Astrocyte (in vitro differentiated cells and primary cell): Measurements from ENCODE around the gene CIDEA. TPM values are rescaled to one million over a fixed set of nuclear protein-coding genes. Genes with fewer than 3 reads are reported as not detected.
"Not testable (repeated sequence)": the region's sequence is repeated elsewhere in the genome, so short reads cannot be mapped to it uniquely, and the experiment has no call there.

Experiments
- DNase-seq: peaks from one replicate; pipeline ENCODE4 v3.0.0-alpha.2; 2010; ENCODE audit warnings: low read depth
- FAIRE-seq: peaks from 2 replicates; lab custom pipeline; 2011; peaks lifted over from hg19 to GRCh38; lab: Jason Lieb, UNC
- H2AFZ ChIP-seq: 2 replicates; pipeline ENCODE4 v1.6.0; 2012; ENCODE audit warnings: low read depth, low read length, inconsistent platforms
- H3K27ac ChIP-seq: 2 replicates; pipeline ENCODE4 v1.5.1; 2011; ENCODE audit warnings: low read depth, low read length, inconsistent platforms
- H3K27me3 ChIP-seq: 2 replicates; pipeline ENCODE4 v1.6.0; 2011; ENCODE audit warnings: low read length, inconsistent platforms; ENCODE audit not compliant: insufficient read depth
- H3K36me3 ChIP-seq: 2 replicates; pipeline ENCODE4 v1.5.1; 2011; ENCODE audit warnings: low read length, inconsistent platforms; ENCODE audit not compliant: insufficient read depth
- H3K4me1 ChIP-seq: 2 replicates; pipeline ENCODE4 v1.5.1; 2011; ENCODE audit warnings: low read length, inconsistent platforms; ENCODE audit not compliant: insufficient read depth
- H3K4me2 ChIP-seq: 2 replicates; pipeline ENCODE4 v1.6.0; 2012; ENCODE audit warnings: low read length, inconsistent platforms
- H3K4me3 ChIP-seq: 2 replicates; pipeline ENCODE4 v1.5.1; 2011; ENCODE audit warnings: low read depth, mild to moderate bottlenecking, low read length, inconsistent platforms; ENCODE audit not compliant: insufficient read depth
- H3K79me2 ChIP-seq: 2 replicates; pipeline ENCODE4 v1.6.0; 2012; ENCODE audit warnings: mild to moderate bottlenecking, low read length, inconsistent platforms; ENCODE audit not compliant: insufficient read depth
- H3K9ac ChIP-seq: 2 replicates; pipeline ENCODE4 v1.6.0; 2012; ENCODE audit warnings: mild to moderate bottlenecking, low read length, inconsistent platforms
- H3K9me3 ChIP-seq: 2 replicates; pipeline ENCODE4 v1.5.1; 2012; ENCODE audit warnings: low read depth, mild to moderate bottlenecking, low read length, inconsistent platforms; ENCODE audit not compliant: insufficient read depth
- H4K20me1 ChIP-seq: 2 replicates; pipeline ENCODE4 v1.6.0; 2012; ENCODE audit warnings: low read length, inconsistent platforms; ENCODE audit not compliant: insufficient read depth
- H3K27ac Mint-ChIP-seq: one replicate; pipeline ENCODE4 v1.8.0; 2021; ENCODE audit warnings: mild to moderate bottlenecking, mixed read lengths; ENCODE audit not compliant: unreplicated experiment
- H3K27me3 Mint-ChIP-seq: one replicate; pipeline ENCODE4 v1.8.0; 2021; ENCODE audit warnings: low read depth, mixed read lengths; ENCODE audit not compliant: unreplicated experiment
- H3K36me3 Mint-ChIP-seq: one replicate; pipeline ENCODE4 v1.8.0; 2021; ENCODE audit warnings: low read depth, mixed read lengths; ENCODE audit not compliant: unreplicated experiment
- H3K4me1 Mint-ChIP-seq: one replicate; pipeline ENCODE4 v1.8.0; 2021; ENCODE audit warnings: low read depth, mixed read lengths; ENCODE audit not compliant: unreplicated experiment
- H3K4me3 Mint-ChIP-seq: one replicate; pipeline ENCODE4 v1.8.0; 2021; ENCODE audit warnings: mild to moderate bottlenecking, moderate library complexity, mixed read lengths; ENCODE audit not compliant: unreplicated experiment
- H3K9me3 Mint-ChIP-seq: one replicate; pipeline ENCODE4 v1.8.0; 2021; ENCODE audit warnings: mild to moderate bottlenecking, mixed read lengths; ENCODE audit not compliant: unreplicated experiment
- EZH2 ChIP-seq: IDR thresholded peaks from 2 replicates; pipeline ENCODE4 v1.6.1; 2012; ENCODE audit warnings: mild to moderate bottlenecking, low read length, inconsistent platforms; ENCODE audit not compliant: insufficient read depth
- total RNA-seq: library from RNA; stranded (reverse); gene quantifications from 2 replicates; pipeline ENCODE4 v1.2.1, GENCODE V29; 2021
- TF ChIP-seq, protein P1 (sequence below): IDR thresholded peaks from 2 replicates; pipeline ENCODE4 v1.5.1; 2011; ENCODE audit warnings: low read depth, mild to moderate bottlenecking, inconsistent platforms, low read length, moderate library complexity; ENCODE audit not compliant: insufficient read depth

CIDEA gene
- total RNA-seq, 1 donor from 2014 or later, result 0.43 TPM

DNA sequence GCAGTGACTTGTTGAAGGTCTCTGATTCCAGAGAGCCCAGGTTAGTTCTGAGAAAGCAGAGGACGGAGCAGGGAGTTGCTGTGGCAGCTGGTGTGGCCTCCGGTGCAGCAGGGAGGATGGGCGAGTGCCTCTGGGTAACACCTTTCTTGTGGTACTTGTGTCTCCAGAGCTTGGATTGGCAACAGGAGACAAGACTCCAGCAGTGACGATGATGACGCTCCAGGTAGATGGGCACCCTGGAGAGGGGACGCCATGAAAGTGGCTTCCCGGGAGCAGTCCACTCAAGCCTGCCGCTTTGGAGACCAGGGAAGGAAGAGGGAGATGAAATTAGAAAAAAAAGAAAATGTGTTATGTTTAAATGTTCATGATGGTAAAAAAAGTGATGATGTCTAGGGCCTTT, 23.6 kb upstream of the CIDEA start:
- H3K27ac ChIP-seq, H3K9me3 ChIP-seq, H4K20me1 ChIP-seq, H3K79me2 ChIP-seq, H3K4me3 Mint-ChIP-seq, H3K4me2 ChIP-seq, FAIRE-seq, H3K27ac Mint-ChIP-seq, H3K9ac ChIP-seq, H3K27me3 ChIP-seq, DNase-seq, H2AFZ ChIP-seq, H3K9me3 Mint-ChIP-seq, H3K36me3 ChIP-seq, H3K4me1 ChIP-seq, H3K4me3 ChIP-seq, H3K36me3 Mint-ChIP-seq, H3K4me1 Mint-ChIP-seq, H3K27me3 Mint-ChIP-seq: not testable (repeated sequence)

DNA sequence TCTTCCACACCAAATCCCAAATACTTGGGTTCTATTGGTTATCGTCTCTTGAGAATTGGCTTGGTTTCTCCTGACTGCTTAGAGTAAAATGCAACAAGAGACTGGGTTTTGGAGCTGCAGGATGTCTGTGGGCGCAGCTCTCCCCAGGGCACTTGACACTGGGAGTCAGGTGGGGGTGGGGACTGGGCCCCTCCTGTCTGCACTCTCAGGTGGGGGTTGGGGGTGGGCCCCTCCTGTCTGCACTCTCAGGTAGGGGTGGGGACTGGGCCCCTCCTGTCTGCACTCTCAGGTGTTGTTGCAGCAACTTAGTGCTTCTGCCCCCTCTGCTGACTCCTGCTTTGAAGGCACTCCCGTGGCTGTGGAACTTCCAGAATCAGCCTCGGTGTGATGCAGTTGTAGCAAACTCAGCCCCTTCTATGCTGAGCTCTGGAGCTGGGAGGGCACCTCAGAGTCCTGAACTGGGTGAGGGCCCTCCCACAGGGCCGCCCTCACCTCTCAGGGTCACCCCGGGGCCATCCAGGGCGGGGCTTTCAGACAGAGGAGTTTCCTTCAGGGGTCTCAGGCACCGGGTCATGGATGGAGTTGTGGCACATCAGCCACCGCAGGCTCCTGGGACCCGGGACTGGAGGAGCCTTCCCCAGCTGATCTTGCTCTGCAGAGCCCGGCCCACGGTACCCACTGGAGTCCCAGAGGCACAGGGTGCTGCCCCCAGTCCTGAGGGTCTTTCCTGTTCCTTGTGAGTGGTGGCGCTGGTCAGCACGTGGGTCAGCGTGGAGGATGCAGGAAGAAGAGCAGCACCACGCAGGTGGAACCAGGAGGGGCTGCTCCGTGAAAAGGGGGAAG, 22.9 kb upstream of the CIDEA start:
- Histone ChIP-seq H3K27me3 (no peaks in the 10 kb centered on the region), H4K20me1 (no peaks in the 10 kb centered on the region), H3K9me3 (no peaks in the 10 kb centered on the region), H3K4me1 (peaks cover 3% of the 10 kb centered on the region), H3K4me3 (no peak overlapping the region), H2AFZ (no peak overlapping the region), H3K36me3 (no peaks in the 10 kb centered on the region), H3K27ac (no peak overlapping the region), H3K79me2 (no peaks in the 10 kb centered on the region), H3K4me2 (no peak overlapping the region), H3K9ac (no peak overlapping the region)
- H3K4me3 Mint-ChIP-seq, result no peak overlapping the region
- H3K36me3 Mint-ChIP-seq, result no peaks in the 10 kb centered on the region
- peaks cover 5% of the 10 kb centered on the region for H3K4me1 Mint-ChIP-seq
- DNase-seq (no peak), FAIRE-seq (no peak)
- H3K27me3 Mint-ChIP-seq, result no peaks in the 10 kb centered on the region
- peaks cover 4% of the 10 kb centered on the region for H3K9me3 Mint-ChIP-seq
- no peak overlapping the region for H3K27ac Mint-ChIP-seq
- TF ChIP-seq, protein P1, sequence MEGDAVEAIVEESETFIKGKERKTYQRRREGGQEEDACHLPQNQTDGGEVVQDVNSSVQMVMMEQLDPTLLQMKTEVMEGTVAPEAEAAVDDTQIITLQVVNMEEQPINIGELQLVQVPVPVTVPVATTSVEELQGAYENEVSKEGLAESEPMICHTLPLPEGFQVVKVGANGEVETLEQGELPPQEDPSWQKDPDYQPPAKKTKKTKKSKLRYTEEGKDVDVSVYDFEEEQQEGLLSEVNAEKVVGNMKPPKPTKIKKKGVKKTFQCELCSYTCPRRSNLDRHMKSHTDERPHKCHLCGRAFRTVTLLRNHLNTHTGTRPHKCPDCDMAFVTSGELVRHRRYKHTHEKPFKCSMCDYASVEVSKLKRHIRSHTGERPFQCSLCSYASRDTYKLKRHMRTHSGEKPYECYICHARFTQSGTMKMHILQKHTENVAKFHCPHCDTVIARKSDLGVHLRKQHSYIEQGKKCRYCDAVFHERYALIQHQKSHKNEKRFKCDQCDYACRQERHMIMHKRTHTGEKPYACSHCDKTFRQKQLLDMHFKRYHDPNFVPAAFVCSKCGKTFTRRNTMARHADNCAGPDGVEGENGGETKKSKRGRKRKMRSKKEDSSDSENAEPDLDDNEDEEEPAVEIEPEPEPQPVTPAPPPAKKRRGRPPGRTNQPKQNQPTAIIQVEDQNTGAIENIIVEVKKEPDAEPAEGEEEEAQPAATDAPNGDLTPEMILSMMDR, result no peak
- no peak for TF ChIP-seq EZH2

DNA sequence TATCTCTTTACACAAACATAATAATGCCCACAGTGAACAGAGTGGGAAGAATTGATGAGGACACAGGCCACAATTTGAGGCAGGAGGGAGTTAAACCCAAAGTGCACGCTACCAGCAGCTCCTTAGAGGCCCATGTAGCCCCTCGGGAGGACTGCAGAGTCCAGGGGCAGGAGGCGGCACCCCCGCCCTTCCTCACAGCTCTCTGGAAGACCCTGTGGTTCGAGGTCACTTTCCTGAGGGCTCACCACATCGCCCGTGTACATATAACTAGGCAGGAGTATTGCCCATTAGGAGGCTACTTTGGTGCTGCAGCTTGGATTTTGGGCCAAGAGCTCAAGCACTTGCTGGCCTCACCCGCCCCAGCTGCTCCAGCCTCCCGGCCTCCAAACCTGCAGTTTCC, 22.2 kb upstream of the CIDEA start:
- H3K27me3 ChIP-seq, result no peaks in the 10 kb centered on the region
- H3K27ac ChIP-seq, result no peak overlapping the region
- peaks cover 3% of the 10 kb centered on the region for H3K4me1 ChIP-seq
- no peaks in the 10 kb centered on the region for H3K9me3 ChIP-seq
- TF ChIP-seq, protein P1, result no peak
- no peak for TF ChIP-seq EZH2
- Mint-ChIP-seq H3K4me1 (peaks cover 5% of the 10 kb centered on the region), H3K27me3 (no peaks in the 10 kb centered on the region), H3K36me3 (no peaks in the 10 kb centered on the region), H3K9me3 (peaks cover 4% of the 10 kb centered on the region), H3K4me3 (no peak overlapping the region), H3K27ac (no peak overlapping the region)
- no peak overlapping the region for H3K9ac ChIP-seq
- no peaks in the 10 kb centered on the region for H3K79me2 ChIP-seq
- FAIRE-seq, result no peak
- no peaks in the 10 kb centered on the region for H4K20me1 ChIP-seq
- no peak for DNase-seq
- no peak overlapping the region for H3K4me2 ChIP-seq
- no peak overlapping the region for H3K4me3 ChIP-seq
- H2AFZ ChIP-seq, result no peak overlapping the region
- H3K36me3 ChIP-seq, result no peaks in the 10 kb centered on the region
